GM19035 (cell line): Measurements from ENCODE around the gene RPP40.
A peak's percentile ranks its signal among the peaks of the same experiment; 100 is the strongest.
"Not testable (repeated sequence)": the region's sequence is repeated elsewhere in the genome, so short reads cannot be mapped to it uniquely, and the experiment has no call there.

Experiments used
- ATAC-seq: cut with Tn5 transposase; IDR thresholded peaks from one replicate; pipeline ENCODE4 v1.9.1; 2021; ENCODE audit not compliant: unreplicated experiment

The RPP40 gene, protein sequence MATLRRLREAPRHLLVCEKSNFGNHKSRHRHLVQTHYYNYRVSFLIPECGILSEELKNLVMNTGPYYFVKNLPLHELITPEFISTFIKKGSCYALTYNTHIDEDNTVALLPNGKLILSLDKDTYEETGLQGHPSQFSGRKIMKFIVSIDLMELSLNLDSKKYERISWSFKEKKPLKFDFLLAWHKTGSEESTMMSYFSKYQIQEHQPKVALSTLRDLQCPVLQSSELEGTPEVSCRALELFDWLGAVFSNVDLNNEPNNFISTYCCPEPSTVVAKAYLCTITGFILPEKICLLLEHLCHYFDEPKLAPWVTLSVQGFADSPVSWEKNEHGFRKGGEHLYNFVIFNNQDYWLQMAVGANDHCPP

GRCh38 chr6:5003604-5004372 is at the start of gene RPP40:
RPP40 (minus strand) TSS chr6:5004037; CDS start chr6:5004002, 35 bp downstream.
- ATAC-seq = peak; percentile 95

GRCh38 chr6:5053038-5053437 is 49.2 kb upstream of the RPP40 start:
- ATAC-seq = no peak

DNA sequence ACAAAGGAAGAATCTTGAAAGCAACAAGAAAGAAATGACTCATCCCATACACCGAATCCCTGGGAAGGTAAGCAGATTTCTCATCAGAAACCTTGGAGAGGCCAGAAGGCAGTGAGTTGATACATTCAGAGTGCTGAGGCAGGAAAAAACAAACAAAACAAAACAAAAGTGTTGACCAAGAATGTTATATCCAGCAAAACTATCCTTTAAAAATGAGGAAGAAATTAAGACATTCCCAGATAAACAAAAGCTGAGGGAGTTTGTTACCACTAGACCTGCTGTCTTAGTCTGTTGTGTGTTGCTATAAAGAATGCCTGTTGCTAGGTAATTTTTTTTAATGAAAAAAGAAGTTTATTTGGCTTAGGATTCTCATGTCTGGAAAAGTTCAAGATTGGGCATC is 47.6 kb upstream of the RPP40 start:
- no peak for ATAC-seq

GRCh38 chr6:5050009-5050408 is 46.2 kb upstream of the RPP40 start:
- no peak for ATAC-seq

DNA sequence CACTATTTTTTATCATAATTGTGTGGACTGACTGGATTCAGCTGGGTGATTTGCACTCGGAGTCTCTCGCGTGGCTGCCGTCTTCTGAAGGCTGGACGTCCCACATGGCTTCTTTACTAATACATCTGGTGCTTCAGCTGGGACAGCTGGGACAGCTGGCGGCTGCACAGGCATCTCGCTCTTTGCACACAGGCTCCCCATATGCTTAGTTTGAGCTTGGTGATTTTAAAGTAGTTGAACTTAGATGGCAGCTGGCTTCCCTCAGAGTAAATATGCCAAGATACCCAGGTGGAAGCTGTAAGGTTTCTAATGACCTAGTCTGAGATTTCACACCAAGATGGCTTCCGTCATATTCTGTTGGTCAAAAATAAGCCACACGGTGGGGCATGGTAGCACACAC is 42.6 kb upstream of the RPP40 start:
- ATAC-seq = no peak

- no peak for ATAC-seq
Measured at GRCh38 chr6:5045416-5045815, 41.6 kb upstream of the RPP40 start.

GRCh38 chr6:5044866-5045265 is 41.0 kb upstream of the RPP40 start:
- ATAC-seq = no peak

DNA sequence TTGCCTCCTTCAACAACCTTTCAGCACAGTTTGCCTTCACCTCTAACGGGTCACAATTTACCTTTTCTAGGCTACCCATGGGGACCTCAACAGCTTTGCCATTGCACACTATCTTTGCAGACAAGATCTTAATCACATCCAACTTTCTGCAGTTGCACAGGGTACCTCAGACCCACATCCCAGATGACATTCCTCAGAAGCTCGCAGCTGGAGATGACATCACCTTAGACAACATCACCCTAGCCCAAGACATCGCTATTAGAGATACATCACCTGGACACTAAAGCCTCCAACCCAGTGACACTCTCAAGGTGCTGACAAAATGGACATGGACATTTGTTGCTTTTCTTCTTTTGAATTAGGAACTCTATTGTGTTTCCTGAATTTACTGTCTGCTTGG is 38.6 kb upstream of the RPP40 start:
- ATAC-seq = no peak

DNA sequence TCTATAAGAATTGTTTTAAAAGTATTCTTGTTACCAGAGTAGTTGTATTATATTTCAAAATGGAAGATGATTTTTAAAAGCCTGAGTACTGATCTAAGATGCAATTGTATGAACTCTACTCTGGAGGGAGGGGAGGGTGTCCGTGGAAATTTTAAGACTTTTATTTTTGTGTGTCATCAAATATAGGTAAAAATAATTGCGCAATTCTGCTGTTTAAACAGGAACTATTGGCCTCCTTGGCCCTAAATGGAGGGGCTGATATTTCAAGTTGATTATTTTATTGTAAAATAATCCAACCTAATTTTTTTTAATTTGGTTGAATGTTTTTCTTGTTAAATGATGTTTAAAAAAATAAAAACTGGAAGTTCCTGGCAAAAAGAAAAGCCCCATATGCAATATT is 38.1 kb upstream of the RPP40 start:
- ATAC-seq = no peak

GRCh38 chr6:5036269-5036668 is 32.4 kb upstream of the RPP40 start:
- no peak for ATAC-seq

GRCh38 chr6:5034736-5035135 is 30.9 kb upstream of the RPP40 start:
- no peak for ATAC-seq

DNA sequence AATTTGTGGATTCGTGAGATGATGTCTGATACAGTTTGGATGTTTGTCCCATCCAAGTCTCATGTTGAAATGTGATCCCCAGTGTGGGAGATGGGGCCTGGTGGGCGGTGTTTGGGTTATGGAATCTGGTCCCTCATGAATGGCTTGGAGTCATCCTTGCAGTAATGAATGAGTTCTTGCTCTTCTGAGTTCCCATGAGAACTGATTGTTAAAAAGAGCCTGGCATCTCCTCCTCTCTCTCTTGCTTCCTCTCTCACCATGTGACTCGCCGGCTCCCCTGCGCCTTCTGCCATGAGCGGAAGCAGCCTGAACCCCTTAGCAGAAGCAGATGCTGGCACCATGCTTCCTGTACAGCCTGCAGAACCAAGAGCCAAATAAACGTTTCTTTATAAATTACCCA is 30.5 kb upstream of the RPP40 start:
- no peak for ATAC-seq

DNA sequence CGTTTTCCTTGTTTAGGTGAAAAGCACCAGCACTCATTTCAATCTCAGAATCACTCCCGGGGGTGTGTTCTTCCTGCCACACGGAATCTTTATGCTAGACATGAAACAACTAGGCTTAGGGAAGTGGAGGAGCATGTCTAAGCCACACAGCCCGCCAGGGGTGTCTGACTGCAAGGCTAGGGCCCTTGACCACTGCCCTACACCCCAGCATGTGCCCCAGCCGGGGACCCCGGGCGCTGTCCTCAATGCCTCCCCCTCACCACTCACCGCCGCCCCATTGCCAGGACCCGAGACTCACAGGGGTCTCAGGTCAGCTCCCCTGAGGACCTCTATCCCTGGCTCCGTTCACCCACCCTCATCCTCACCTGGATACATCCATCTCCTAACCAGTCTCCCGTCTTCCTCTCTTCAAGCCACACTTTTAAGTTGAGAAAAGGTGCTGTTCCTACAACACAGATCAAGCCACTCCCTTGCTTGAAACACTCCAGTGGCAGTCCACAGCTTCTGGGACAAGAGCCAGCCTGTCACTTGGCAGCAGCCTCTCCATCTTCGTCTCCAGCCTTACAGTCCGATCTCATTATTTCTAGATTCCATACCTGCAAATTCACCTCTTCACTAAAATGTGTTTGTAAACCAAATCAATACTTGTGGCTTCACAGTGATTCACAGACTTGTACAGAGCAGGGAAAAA is 29.5 kb upstream of the RPP40 start:
- ATAC-seq = not testable (repeated sequence)

DNA sequence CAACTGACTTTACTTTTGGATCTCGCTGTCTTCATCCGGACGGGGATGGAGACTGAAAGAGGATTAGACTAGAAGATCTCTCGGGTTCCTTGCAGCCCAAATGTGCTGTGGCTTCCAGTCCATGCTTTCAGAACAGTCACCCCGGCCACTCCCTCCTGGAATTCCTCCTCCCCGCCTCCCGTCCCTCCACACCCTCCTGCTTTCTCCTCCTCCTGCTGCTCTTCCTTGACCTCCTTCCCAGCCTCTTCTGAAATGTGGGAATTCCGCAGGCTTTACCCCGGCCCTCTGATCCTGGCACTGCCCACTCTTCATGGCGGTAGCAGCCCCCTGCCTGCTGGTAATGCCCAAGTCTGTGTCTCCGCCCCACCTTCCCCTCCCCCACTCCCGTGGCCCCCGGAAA is 28.9 kb upstream of the RPP40 start:
- ATAC-seq = not testable (repeated sequence)

GRCh38 chr6:5031150-5031549 is 27.3 kb upstream of the RPP40 start:
- no peak for ATAC-seq

DNA sequence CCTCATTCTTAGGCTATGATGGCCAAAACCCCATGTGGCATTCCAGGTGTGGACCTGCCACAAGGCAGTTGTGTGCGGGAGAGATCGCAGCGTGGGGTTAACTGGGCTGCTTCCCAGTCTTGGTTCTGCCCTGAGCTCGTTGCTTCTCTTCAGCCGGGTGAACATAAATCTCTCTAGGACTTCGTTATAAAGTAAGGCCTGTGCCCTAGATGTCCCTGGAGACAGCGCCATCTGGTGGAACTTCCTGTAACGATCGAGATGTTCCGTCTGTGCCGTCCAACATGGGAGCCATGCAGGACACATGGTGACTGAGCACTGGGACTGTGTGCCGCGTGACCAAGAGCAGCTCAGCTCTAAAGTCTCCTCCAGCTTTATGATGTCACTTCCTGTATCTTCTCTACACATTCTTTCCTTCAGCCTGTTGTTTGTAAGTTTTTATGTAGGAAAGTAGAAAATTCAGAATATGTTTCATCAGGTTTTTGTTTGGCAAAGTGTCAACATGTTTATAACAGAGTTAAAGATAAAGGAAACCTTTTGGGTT is 26.8 kb upstream of the RPP40 start:
- peak; percentile 89 for ATAC-seq

GRCh38 chr6:5029609-5030008 is 25.8 kb upstream of the RPP40 start:
- ATAC-seq = no peak

DNA sequence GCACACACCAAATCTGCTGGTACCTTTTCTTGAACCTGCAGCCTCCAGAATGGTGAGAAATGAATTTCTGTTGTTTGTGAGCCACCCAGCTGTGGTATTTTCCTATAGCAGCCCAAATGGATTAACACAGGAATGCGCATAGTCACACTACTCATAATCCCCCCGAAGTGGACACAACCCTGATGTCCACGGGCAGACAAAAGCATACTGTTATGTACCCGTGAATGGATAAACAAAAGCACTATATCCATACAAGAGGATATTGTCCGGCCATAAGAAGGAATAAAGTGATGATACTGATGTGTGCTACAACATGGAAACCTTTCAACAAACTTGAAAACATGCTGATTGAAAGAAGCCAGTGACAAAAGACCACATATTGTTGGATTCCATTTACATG is 25.1 kb upstream of the RPP40 start:
- no peak for ATAC-seq

DNA sequence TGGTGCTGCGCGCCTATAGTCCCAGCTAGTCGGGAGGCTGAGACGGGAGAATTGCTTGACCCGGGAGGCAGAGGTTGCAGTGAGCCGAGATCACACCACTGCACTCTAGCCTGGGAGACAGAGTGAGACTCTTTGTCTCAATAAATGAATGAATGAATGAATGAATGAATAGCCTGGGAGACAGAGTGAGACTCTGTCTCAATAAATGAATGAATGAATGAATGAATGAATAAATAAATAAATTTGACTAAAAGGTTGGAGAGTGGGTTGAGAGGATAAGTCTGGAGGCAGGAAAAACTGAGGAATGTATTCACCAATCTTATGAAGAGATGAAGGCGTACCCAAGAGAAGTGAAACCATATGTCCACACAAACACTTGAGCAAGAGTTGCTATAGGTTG is 24.5 kb upstream of the RPP40 start:
- ATAC-seq = no peak

DNA sequence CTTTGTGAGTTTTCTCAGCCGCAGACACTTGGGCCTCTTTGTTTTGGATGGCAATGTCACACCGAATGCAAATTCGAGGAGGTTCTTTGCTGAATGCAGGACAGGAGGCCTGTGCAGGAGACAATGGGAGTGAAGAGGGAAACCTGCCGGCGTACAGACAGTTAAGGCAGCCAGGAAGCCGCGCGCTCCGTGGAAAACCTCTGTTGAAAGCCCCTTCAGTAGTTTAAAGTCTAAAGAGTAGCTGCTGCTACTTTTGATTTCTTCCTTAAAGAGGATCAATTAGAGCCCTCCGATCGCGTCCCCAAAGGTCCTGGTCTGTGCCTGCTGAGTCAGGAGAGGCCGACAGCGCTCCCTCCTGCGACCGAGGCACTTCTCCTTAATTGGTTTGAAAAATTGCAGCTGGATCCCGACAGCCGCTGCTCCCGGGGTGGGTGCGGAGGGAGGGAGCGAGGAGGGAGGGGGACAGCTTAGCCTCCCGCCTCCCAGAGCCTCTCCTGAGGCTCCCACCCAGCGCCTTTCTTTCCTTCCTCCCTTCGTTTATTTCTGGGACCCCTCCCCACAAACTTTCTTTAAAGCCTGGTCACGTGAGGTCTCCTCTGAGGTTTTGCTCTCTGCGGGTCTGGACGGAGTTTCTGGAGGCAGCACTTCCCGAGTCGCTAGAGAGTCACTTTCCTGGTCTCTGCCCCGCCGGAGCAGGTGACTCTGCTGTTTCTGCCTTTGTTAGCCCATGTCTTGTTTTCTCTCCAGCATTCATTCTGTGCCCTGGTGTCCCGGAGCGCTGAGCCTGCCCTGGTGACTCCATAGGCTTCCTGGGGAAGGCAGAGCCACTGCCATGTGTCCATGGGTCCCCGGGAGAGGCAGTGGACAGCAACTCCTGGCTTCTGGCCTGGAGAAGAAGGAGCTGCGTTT is 22.3 kb upstream of the RPP40 start:
- ATAC-seq = no peak

- ATAC-seq = no peak
Measured at GRCh38 chr6:5023923-5024322, 20.1 kb upstream of the RPP40 start.
